Heart left ventricle (tissue), 16 donors: Measurements from ENCODE around the gene SETD2. TPM values are rescaled to one million over a fixed set of nuclear protein-coding genes. Genes with fewer than 3 reads are reported as not detected.

Source experiments
- ATAC-seq, 4 donors: fragments of 200-7000 bp; cut with Tn5 transposase; one replicate each; pipeline ENCODE4 v1.9.1; 2020 to 2022; ENCODE audit warnings: moderate library complexity in 4 of 4, mild to moderate bottlenecking in 3 of 4, moderate number of reproducible peaks in 1 of 4
- DNase-seq, 5 donors: peaks; one replicate each; pipeline ENCODE4 v3.0.0-alpha.2; 2020
- H3K27ac ChIP-seq, 12 donors: fragments of 200-600 bp; sonication (generic) in 4 of 12; one replicate each; pipeline versions ENCODE4 v1.5.0 to v1.8.0; 2016 to 2022; ENCODE audit warnings: mild to moderate bottlenecking in 2 of 12
- H3K27me3 ChIP-seq, 9 donors: fragments of 200-600 bp; sonication (generic) in 2 of 9; one replicate each; pipeline versions ENCODE4 v1.5.1 to v1.8.0; 2016 to 2022; ENCODE audit warnings: mild to moderate bottlenecking in 3 of 9
- H3K36me3 ChIP-seq, 9 donors: fragments of 200-600 bp; sonication (generic) in 2 of 9; one replicate each; pipeline versions ENCODE4 v1.5.0 to v1.8.0; 2018 to 2022; ENCODE audit warnings: mild to moderate bottlenecking in 2 of 9
- H3K4me1 ChIP-seq, 12 donors: fragments of 200-600 bp; sonication (generic) in 4 of 12; one replicate each; pipeline versions ENCODE4 v1.5.0 to v1.8.0; 2016 to 2022; ENCODE audit warnings: mild to moderate bottlenecking in 3 of 12
- H3K4me3 ChIP-seq, 12 donors: fragments of 200-600 bp; sonication (generic) in 4 of 12; one replicate each; pipeline versions ENCODE4 v1.5.0 to v1.8.0; 2017 to 2022; ENCODE audit warnings: mild to moderate bottlenecking in 9 of 12, moderate library complexity in 4 of 12
- H3K9me3 ChIP-seq, 12 donors: fragments of 200-600 bp; sonication (generic) in 4 of 12; one replicate each; pipeline versions ENCODE4 v1.5.0 to v1.8.0; 2016 to 2022; ENCODE audit warnings: mild to moderate bottlenecking in 1 of 12
- CTCF ChIP-seq, 12 donors: fragments of 200-600 bp; sonication (generic) in 4 of 12; IDR thresholded peaks; one replicate each; pipeline versions ENCODE4 v1.5.0 to v1.8.0; 2018 to 2022; ENCODE audit warnings: antibody characterized with exemption in 12 of 12, mild to moderate bottlenecking in 5 of 12
- POLR2A ChIP-seq, 2 donors: fragments of 450-650 bp; IDR thresholded peaks; one replicate each; pipeline ENCODE4 v1.6.1; 2017; ENCODE audit warnings: antibody characterized with exemption in 2 of 2, mild to moderate bottlenecking in 2 of 2, moderate library complexity in 2 of 2
- WGBS, 4 donors: extraction: QIAGEN DNeasy Blood & Tissue Kit in 2 of 4; methylation state at CpG; one replicate each; pipeline versions ENCODE4 v1.1.5 to v1.1.7; 2013 to 2018; 5-methylcytosine and 5-hydroxymethylcytosine counted together
- intact Hi-C, 10 donors: fragments of 100-400 bp; cut with DNase I; formaldehyde crosslinking; loops; one replicate each; pipeline versions ENCODE4 v1.11.1 to v1.14.2; 2022
- polyA plus RNA-seq, 2 donors: library from polyadenylated mRNA; stranded (reverse); fragments of 200-250 nt; gene quantifications; one replicate each; pipeline ENCODE4 v1.2.3, GENCODE V29; 2013
- total RNA-seq, 9 donors: library from RNA; depleted of rRNA in 2 of 9; stranded (reverse); fragments of >200 nt in 2 of 9; fragmentation: NEBNext Ultra II Directional in 3 of 9; extraction: Animal tissue kit (Norgen Biotek cat#: 25700) in 3 of 9; gene quantifications; one replicate each; pipeline versions ENCODE4 v1.1.0 to v1.2.4, GENCODE V29; 2016 to 2023
- donor health status: ischemic (EF 13 %, LVEDD 7.1; RV severe dilation, severe dysfunction).
- donor health status: healthy with polysubstance abuse.
- donor health status: DM: no; HTN: yes; CAD: no.
- donor health status: DM: no; HTN: no; CAD: no.
- donor health status: ischemic (EF 25% LVEDD 6.9; RV normal size, moderate dysfunction).
- donor health status: ischemic (EF 25% LVEDD 5.7; RV mildly dilated, moderate dysfunction).
- donor health status: healthy.
- donor health status: DM: yes; HTN: yes; CAD: no.
- donor health status: ischemic (EF 35%, LVEDD 5.7; RV mildly dilated, moderate dysfunction).
- donor health status: nonischemic (EF 11% LVEDD 7.7; RV severe dilation, severe dysfunction).
- donor health status: DM: yes; HTN: yes; CAD: no.
- donor health status: PGD.
- donor health status: ischemic (EF 29% LVEDD 5.4; RV normal size, mild dysfunction).
- donor health status: nonischemic (EF 23%, LVEDD 6.1; RV moderate dilation, normal function).

SETD2 gene
- total and polyA plus RNA-seq, 11 donors, result 9.0 to 34.1 (median 29.9) TPM

DNA sequence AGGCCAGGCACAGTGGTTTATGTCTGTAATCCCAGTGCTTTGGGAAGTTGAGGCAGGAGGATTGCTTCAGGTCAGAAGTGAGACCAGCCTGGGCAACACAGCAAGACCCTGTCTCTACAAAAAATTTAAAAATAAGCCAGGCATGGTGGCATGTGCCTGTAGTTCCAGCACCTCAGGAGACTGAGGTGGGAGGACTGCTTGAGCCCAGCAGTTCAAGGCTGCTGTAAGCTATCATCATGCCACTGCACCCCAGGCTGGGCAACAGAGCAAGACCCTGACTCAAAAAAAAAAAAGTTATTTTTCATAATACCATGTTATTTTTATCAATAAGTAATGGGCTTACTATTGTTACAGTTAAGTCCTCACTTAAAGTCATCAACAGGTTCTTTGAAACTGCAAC lies 59.7 kb downstream of the SETD2 start:
- Histone ChIP-seq H3K4me1 (no peaks in the 10 kb centered on the region), H3K9me3 (no peaks in the 10 kb centered on the region), H3K27me3 (no peaks in the 10 kb centered on the region), H3K27ac (no peak overlapping the region), H3K4me3 (no peak overlapping the region), H3K36me3 (peaks cover 0 to 79% (median 70%) of the 10 kb centered on the region in 9 donors)
- ATAC-seq (no peak), DNase-seq (no peak)
- intact Hi-C loops, result loop anchor here in 1 of 10 donors (10.0 kb wide), 1 partner anchor 51 kb away; no protein-coding TSS in a partner anchor
- TF ChIP-seq CTCF (IDR thresholded peaks at IDR 0.05), result no peak
- no peak for TF ChIP-seq POLR2A (IDR thresholded peaks at IDR 0.05)

- Histone ChIP-seq H3K4me1 (no peaks in the 10 kb centered on the region), H3K27ac (no peak overlapping the region), H3K9me3 (no peaks in the 10 kb centered on the region), H3K27me3 (no peaks in the 10 kb centered on the region), H3K4me3 (no peak overlapping the region), H3K36me3 (peaks cover 0 to 79% (median 71%) of the 10 kb centered on the region in 9 donors)
- 50 to 68% (median 61%) methylated on average over 2 of the region's 2 CpGs for WGBS, 4 donors
- intact Hi-C loops, result loop anchor here in 1 of 10 donors (10.0 kb wide), 1 partner anchor 51 kb away; no protein-coding TSS in a partner anchor
- DNase-seq (no peak), ATAC-seq (no peak)
- TF ChIP-seq CTCF (IDR thresholded peaks at IDR 0.05) (no peak), POLR2A (IDR thresholded peaks at IDR 0.05) (no peak)
These were observed 60.3 kb downstream of the SETD2 start for GRCh38 chr3:47103619-47104018.

DNA sequence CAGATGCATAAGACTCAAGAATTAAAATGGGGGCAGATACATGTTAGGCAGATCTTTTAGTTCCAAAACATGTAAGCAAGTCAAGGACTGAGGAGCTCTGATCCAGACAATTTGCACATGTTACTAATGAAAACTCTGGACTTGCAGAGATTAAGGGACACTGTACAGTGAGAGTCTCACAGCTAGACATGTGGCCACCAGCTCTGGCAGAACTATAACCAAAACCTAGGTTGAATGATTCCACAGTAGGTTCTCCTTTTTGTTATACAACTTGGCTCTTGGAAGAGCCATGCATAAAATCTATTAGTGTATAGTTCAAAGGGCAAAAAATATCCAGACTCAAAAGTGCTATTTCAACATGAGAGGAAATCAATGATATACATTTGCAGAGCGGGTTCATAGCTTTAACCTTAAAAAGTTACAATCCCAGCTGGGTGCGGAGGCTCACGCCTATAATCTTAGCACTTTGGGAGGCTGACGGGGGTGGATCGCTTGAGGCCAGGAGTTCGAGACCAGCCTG lies 61.8 kb downstream of the SETD2 start:
- WGBS, 4 donors, result 96 to 98% (median 97%) methylated on average over 6 of the region's 6 CpGs
- no peak overlapping the region for H3K27ac ChIP-seq
- no peak overlapping the region for H3K4me3 ChIP-seq
- ATAC-seq, result no peak
- TF ChIP-seq POLR2A (IDR thresholded peaks at IDR 0.05) (no peak), CTCF (IDR thresholded peaks at IDR 0.05) (no peak)
- no peak for DNase-seq
- peaks cover 0 to 89% (median 81%) of the 10 kb centered on the region in 9 donors for H3K36me3 ChIP-seq
- intact Hi-C loops, result loop anchor here in 1 of 10 donors (10.0 kb wide), 1 partner anchor 53 kb away; no protein-coding TSS in a partner anchor
- H3K9me3 ChIP-seq, result no peaks in the 10 kb centered on the region
- H3K27me3 ChIP-seq, result no peaks in the 10 kb centered on the region
- H3K4me1 ChIP-seq, result no peaks in the 10 kb centered on the region

- ATAC-seq (no peak), DNase-seq (no peak)
- TF ChIP-seq POLR2A (IDR thresholded peaks at IDR 0.05), result no peak
- TF ChIP-seq CTCF (IDR thresholded peaks at IDR 0.05), result no peak
- Histone ChIP-seq H3K27ac (no peak overlapping the region), H3K27me3 (no peaks in the 10 kb centered on the region), H3K9me3 (no peaks in the 10 kb centered on the region), H3K4me3 (no peak overlapping the region), H3K36me3 (peaks cover 0 to 99% (median 91%) of the 10 kb centered on the region in 9 donors), H3K4me1 (no peaks in the 10 kb centered on the region)
- intact Hi-C loops, result no loop called here
- 63 to 82% (median 72%) methylated on average over 2 of the region's 2 CpGs for WGBS, 4 donors
These were observed 65.0 kb downstream of the SETD2 start for GRCh38 chr3:47098910-47099309.
